Testis (tissue), 2 donors: Measurements from ENCODE around the gene DEAF1.

ENCODE experiments used
- CTCF ChIP-seq, 3 experiments: fragments of 450-650 bp in 2 of 3; fragments of 200-600 bp in 1 of 3; sonication (generic) in 1 of 3; IDR thresholded peaks; one replicate each; pipeline ENCODE4 v1.5.1; 2016 to 2019; ENCODE audit warnings: antibody characterized with exemption in 3 of 3, mild to moderate bottlenecking in 2 of 3, moderate library complexity in 1 of 3
- POLR2A ChIP-seq: fragments of 450-650 bp; IDR thresholded peaks from one replicate; pipeline ENCODE4 v1.6.1; 2017; ENCODE audit warnings: antibody characterized with exemption, mild to moderate bottlenecking, moderate library complexity

GRCh38 chr11:742571-743201, 47.7 kb upstream of the DEAF1 start:
- TF ChIP-seq CTCF (IDR thresholded peaks at IDR 0.05) (no peak), POLR2A (no peak)
